ENCODE results near the gene RASAL3. TPM values are rescaled to one million over a fixed set of nuclear protein-coding genes. Genes with fewer than 3 reads are reported as not detected.

Gene RASAL3
- total RNA-seq, 1 donor: 66.8 TPM

DNA sequence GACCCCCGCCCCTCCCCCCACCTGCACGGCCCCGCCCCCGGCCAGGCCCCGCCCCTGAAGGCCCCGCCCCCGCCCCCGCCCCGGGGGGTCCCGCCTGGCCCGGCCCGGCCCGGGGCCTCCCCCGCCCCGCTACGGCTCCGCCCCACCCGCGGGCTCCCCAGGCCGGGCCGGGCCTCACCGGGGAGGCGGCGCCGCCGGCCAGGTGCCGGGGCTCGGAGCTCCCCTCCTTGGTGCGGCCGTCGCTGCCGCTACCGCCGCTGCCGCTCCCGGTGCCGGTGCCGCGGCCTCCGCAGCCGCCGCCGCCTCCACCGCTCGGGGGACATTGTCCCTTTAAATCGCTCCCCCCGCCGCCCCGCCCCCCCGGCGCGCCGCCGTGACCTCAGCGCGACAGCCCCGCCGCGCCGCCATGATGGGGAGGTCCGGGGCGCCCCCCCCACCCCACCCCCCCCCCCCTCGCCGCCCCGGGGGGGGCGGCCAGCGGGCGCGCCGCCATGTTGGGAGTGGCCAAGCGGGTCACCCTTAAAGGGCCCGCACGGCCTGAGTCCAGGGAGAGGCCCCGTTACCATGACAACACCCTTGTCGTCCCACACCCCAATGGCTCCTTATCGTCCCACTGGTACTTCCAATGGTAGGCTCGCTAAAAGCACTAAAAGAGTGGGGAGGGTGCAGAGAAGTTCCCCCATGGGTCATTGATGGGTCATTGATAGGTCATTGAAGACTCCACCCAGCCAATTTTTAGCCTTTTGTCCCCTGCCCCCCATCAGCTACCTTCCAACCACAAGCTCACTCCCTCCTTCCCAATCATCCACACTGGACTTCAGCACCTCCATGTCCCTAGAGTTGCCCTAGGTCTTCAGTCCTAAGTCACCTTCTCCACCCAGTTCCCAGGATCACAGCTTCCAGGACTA lies 14.5 kb downstream of the RASAL3 start, which contains the start of gene WIZ:
Gene WIZ (minus strand): TSS at position 337 of the 908 bp plus-strand sequence. CDS start 1,649 bp downstream, outside the sequence.
- DNase-seq (ENCODE audit: low read depth in 2 of 3, low spot score in 2 of 3): peak; percentile 73 to 85 (median 80)

DNA sequence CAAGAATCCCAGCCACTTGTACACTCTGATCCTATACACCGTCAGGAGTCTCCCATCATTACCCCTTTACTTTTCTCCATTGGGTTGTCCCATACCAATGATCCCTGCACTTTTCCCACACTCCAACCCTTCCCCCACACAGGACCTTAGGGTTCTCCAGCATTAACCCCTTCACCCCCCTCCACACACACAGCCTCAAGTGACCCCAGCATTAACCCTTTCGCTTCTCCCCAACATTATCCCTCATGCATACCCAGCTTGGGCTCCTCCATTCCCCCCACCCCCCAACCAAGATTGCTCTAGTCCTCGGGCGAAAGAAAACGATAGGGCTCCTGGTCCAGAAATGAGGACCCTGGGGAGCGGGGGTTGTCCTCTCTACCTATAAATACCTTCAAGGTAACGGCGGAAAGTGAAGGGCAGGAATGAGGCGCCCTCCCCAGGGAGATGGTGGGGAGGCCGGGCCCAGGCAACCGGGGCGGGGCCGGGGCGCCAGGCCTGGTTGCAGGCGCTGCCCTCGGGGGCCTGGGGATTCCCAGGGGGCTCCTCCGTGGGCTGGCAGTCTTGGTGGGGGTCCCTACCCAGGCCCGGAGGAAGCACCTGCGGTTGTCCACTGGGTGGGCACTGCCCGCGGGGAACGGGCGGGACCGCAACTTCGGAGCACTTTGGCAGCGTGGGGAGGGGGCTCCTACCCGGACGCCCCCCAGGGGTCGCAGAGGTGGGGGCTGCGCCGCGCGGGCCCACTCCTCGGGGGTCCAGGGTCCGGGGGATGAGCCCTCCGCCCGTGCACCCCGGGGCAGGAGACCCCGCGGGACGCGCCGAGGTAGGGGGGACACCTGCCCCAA lies 15.3 kb downstream of the RASAL3 start:
- DNase-seq (ENCODE audit: low read depth in 2 of 3, low spot score in 2 of 3): no peak

DNA sequence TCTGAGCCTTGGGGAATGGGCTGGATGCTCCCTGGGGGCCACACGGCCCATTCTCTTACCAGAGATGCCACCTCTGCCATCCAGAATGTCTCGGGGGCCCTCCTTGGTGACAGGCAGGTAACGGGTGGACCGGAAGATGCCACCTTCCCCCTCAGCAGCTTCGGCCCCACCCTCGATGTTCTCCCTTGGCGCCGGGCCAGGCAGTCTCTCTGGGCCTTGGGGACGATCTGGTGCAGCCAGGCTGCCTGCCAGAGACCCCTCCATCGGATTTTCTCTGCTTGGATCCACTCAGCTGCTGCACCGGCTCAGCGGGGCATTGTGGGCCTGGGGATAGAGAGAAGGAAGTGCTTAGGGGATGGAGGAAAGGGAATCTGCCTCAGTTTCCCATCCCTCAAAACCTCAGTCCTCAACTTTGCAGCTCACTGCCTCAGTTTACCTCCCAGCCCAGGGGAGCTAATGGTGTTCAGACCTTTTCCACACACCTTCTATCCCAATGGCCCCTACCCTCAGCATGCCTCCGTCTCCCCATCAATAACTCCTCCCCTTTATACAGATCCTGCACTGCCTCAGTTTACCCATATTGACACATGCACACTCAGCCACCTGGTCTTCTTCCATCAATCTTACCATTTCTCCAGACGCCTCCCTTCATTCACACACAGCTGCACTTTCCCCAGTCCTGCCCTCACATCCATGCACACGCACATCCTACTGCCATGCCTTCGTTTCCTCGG lies 16.1 kb downstream of the RASAL3 start:
- no peak for DNase-seq (ENCODE audit: low read depth in 2 of 3, low spot score in 2 of 3)

DNA sequence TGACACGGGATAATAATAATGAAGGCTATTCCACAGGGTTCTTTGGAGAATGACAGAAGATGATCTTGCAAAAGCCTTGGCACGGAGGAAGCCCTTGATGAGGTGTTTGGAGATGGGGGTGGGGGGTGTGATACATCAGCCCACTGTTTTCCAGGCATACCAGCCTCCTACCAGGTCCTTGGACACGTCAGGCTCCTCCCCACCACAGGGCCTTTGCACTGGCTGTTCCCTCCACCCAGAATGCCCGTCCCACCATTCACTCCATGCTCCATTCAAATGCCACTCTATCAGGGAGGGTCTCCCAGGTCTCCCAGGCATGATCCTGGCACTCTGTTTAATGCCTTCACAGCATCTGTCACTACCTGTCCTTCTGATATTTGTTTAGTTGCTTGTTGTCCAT lies 17.3 kb downstream of the RASAL3 start:
- DNase-seq (ENCODE audit: low read depth in 2 of 3, low spot score in 2 of 3): no peak

DNA sequence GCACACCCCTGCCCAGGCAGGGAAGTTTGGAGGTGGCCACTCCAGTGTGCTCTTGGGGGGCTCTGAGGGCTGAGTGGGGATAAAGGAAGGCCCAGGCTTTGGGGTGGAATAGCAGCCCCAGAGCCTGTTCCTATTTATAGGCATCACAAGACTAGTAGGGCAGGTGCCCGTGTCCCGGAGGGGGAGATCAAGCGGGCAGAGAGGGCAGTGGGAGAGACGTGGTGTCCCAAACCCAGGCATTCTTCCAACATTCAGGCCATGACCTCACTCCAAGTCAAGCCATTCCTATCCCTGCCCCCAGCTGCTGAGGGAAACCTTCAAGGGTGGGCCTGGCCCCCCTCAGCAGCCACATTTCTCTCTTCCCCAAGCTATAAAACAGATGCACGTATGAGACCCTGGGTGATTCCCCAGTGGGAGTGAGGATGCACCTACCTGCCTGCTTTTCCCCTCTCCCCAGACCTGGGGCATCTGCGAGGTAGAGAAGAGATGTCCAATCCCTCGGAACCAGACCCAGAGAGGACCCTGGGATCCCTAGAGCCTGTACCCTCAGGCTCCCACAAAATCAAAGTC lies 18.5 kb downstream of the RASAL3 start:
- DNase-seq (ENCODE audit: low read depth in 2 of 3, low spot score in 2 of 3): no peak

DNA sequence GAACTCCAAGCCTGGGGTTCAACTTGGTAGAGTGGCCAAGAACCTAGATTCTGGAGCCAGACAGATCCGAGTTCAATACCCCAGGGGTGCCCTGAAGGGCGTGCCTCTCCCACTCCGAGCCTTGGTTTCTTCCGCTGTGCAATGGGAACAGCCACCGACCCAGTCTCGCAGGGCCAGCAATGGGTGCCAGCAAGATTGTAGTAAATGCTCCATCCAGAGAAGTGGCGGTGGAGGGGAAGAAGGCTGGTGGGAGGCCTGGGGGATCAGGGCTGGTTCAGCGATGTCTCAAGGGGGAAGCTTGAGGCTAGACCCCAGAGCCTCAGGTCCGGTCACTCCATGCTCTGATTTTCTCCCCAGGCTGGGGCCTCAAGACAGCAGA lies 19.1 kb downstream of the RASAL3 start:
- DNase-seq (ENCODE audit: low read depth in 2 of 3, low spot score in 2 of 3): no peak

DNA sequence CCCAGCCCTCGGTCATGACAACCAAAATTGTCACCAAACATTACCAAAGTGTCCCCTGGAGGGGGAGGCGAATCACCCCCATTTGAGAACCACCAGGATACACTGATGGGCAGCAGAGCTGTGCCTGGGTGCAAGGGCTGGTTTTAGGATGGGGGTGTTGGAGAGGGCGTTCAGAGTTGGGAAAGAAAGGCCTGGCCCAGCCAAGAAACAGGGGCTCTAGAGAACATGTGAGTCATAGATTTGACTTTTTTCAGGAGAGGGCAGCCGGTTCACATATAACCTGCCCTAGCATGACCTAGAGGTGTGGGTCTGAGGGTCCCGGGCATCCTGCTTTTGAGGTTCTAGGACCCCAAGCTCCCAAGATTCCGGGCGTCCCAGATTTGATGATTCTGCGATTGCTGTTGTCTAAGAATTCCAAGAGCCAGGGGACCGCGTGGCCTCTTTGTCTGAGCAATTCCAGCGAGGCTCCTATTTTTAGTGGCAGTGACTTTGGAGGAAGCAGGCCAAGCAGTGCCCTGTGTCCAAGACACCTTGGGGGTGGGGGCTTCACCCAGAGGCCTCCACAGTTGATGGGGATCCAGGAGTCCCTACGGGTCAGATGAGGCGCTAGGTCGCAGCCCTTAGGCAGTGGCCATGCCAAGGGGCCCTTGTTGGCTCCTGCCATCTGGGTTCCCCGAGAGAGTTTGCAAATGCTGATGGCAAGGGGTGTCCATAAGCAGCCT lies 19.7 kb downstream of the RASAL3 start:
- no peak for DNase-seq (ENCODE audit: low read depth in 2 of 3, low spot score in 2 of 3)

DNA sequence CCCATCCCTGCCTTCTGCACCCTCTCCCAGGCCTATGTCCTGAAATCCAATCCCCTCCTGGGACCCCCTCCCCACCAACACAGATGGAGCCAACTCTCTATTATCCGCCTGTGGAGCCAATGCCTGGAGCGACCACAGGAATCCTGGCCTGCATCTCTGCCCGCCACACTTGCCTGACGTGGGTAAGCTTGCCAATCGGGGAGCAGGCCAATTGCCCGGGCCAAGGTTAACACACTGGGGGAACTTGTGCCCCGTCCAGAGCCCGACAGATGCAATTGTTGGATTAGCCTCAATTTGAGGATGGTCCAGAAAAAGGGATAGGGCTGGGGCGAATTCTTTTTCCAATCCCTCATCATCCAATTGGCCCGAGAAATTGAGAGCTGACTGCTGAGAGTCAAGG lies 20.5 kb downstream of the RASAL3 start:
- no peak for DNase-seq (ENCODE audit: low read depth in 2 of 3, low spot score in 2 of 3)

DNA sequence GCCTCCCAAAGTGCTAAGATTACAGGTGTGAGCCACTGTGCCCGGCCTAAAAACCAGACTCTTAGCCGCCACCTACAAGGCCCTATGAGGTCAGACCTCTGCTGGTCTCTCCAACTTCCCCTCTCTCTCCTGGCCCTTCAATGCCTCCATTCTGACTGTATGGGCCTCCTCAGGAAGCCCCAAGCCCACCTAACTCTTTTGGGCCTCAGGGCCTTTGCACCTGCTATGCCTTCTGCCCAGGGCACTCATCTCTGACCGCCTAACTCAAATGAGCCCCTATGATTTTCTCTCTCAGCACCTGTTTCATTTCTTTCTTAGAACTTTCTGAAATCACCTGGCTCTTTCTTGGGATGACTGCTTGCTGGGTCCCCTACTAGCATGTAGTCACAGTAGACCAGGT lies 21.0 kb downstream of the RASAL3 start:
- DNase-seq (ENCODE audit: low read depth in 2 of 3, low spot score in 2 of 3): no peak

DNA sequence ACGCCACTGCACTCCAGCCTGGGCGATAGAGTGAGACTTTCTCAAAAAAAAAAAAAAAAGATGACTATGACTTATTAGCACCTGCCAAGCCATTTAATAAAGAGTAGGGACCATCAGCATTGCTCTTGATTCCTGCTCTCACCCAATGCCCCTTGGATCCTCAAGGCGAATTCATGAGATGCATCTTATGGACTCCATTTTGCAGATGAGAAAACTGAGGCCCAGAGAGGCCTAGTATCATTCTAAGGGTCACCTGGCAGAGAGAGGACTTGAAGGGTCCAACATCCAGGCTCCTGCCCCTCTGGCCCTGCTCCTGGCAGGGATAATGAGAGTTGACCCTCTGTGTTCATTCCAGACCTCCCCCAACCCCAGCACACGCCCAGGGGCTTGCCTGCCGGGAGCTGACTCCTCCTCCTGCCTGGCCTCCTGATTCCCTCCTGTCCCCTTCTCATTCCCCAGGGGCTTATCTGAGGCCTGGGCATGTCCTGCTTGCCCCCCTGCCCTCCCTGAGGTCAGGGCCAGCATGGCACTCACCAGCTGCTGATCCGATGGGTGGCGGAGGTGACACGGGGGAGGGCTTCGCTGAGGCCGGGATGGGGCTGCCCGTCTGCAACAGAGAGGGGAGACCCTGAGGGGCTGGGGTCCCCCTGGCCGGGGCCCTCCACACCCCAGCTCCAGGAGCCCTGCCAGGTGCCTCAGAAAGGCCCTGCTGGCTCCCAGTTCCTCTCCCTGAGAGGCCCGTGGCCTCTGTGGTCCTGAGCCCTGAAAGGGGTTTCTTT lies 22.0 kb downstream of the RASAL3 start:
- no peak for DNase-seq (ENCODE audit: low read depth in 2 of 3, low spot score in 2 of 3)

DNA sequence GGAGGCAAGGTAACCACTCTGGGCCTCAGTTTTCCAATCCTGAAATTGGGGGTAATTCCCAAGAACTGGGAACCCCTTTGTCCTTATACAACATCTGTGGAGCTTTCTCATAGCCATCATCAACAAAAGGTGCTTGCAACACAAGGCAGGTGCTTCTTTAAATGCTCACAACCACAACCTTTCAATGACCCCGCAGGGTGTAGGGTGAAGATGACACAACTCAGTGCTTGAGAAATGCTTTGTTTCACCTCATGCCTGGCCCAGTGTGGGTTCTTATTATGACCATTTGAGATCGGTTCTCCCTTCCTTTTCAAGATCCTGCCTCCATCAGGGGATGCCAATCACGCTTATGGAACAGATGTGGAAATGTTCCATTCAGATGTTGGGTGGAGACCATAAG lies 23.0 kb downstream of the RASAL3 start:
- no peak for DNase-seq (ENCODE audit: low read depth in 2 of 3, low spot score in 2 of 3)

DNA sequence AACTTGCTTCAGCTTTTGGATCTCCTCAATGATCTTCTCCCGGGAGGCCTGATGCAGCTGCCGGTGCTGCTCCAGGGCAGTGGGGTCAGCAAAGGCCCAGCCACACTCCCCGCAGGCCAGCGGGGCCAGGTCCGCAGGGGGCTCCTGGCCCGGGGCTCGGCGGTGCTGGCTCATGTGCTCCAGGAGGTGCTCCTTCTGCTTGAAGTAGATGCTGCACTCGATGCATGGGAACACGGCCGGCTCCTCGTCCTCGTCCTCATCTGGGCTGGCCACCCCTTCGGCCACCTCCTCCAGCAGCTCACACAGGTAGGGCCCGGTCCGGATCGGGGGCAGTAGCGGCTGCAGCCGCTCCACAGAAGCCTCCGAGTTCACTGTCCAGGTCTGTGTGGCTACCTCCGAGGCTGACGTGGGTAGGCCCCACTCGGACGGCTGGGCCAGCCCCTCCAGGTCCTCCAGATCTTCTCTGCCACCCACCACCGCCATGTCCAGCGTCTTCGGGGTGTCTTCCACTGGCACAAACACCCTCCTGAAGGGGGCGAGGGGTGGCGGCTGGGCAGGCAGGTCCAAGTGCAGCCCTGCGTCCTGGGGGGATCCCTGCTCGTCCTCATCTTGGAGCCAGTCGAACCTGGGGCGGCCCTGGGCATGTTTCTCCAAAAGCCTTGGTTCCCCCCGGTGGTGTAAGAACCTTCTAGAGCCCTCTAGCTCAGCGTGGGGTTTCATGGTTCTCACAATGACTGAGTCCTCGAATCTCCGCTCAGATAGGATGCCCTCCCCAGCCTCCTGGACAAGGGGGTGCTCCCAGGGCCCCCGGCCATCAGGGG lies 24.3 kb downstream of the RASAL3 start:
- no peak for DNase-seq (ENCODE audit: low read depth in 2 of 3, low spot score in 2 of 3)

DNA sequence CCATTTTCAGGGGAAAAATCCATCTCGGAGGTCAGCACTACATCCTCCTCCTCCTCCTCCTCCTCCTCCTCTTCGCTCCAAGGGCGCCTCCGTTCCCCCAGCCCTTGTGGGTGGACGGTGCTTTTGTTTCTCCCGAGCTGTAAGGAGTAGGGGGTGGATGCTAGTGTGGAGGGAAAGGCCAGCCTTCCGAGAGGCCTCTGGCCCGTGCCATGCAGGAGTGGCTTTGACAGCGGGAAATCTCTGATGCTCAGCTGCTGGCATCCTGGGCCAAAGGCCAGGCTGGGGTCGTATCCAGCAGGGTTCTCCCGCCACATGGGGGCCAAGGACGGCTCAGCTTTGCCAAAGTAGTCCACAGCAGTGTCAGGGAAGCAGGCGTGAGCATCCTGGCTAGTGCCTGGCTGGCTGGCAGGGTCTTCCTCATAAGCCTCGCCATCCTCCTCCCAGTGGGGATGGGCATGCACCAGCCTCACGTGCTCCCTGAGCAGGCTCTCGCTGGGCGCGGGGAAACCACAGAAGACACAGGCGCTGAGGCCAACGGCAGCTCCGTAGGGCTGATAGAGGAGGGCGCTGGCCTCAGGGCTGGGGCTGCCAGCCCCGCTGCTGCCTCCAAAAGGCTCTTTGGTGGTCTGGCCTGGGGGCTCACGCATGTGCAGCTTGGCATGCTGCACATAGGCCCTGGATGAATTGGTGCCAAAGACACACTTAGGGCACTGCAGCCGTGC lies 25.1 kb downstream of the RASAL3 start:
- DNase-seq (ENCODE audit: low read depth in 2 of 3, low spot score in 2 of 3): no peak

DNA sequence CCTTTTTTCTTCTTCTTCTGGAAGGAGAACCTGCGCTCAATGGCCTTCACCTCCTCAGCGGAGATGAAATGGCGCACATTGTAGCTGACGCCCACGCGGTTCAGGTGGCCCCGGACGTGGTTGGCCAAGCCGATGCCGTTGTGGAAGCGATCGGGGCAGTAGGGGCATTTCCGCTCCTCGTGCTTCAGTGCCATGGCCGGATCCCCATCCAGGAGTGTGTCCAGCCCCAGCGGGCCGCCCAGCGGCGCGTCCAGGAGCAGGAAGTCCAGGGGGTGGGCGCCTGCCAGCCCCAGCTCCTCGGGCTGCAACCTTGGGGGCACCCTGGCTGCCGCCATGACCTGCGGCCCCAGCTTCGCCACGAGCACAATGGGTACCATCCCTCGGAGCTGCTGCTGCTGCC lies 25.8 kb downstream of the RASAL3 start:
- no peak for DNase-seq (ENCODE audit: low read depth in 2 of 3, low spot score in 2 of 3)

DNA sequence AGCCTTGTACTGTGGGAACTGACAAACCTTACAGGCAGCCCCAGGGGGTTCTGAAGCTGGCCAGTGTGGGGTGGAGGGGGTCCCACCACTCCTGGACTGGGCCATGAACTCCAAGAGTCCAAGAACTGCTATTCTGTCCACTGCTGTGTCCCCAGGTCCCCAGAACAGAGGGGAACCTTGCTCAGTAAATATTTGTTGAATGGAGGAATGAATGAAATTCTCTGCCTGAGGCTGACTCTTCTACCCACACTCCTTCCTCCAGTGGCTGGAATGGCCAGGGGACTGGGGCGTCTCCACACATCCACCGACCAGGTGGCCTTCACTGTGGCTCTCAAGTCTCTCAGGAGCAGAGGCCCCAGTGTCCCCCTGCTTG lies 26.2 kb downstream of the RASAL3 start:
- DNase-seq (ENCODE audit: low read depth in 2 of 3, low spot score in 2 of 3): no peak

DNA sequence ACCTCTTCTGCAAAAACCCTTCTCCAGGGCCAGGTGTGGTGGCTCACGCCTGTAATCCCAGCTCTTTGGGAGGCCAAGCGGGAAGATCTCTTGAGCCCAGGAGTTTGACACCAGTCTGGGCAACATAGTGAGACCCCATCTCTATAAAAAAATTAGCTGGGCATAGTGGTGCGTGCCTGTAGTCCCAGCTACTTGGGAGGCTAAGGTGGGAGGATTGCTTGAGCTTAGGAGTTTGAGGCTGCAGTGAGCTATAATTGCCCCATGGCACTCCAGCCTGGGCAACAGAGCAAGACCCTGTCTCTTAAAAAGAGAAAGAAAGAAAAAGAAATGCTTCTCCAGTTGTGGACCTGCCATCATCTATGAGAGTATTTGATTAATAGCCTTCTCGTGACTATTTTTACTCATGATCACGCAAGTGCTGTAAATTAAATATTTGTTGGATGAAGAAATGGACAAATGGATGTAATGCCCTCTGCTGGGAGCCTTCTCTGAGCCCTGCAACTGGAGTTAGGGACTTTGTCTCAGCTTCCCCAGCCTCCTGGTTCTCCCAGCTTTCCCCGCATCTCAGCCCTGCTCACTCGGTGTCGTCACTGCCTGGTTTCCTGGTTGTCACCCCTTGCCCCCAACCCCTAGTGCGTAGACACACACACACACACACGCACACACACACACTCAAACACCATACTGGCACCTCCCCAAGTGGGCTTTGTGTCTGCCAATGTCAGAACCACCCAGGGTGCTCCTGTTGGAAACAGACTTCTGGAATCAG lies 26.8 kb downstream of the RASAL3 start:
- DNase-seq (ENCODE audit: low read depth in 2 of 3, low spot score in 2 of 3): no peak

DNA sequence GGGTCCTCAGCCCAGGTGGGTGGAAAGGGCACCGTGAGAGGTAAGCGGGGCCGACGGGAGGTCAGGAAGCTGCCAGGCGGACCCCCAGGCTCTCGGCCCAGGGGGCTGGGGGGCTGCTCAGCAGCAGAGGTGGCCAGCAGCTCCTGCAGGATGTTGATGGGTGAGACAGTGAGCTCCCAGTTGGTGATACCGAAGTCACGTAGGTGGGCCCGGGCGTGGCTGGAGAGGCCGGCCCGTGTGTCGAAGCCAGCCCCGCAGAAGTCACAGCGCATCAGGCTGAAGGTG lies 27.6 kb downstream of the RASAL3 start:
- DNase-seq (ENCODE audit: low read depth in 2 of 3, low spot score in 2 of 3): no peak
